ENCODE data around the gene PIM1. TPM values are rescaled to one million over a fixed set of nuclear protein-coding genes. Genes with fewer than 3 reads are reported as not detected.

PIM1 gene
- total and polyA plus RNA-seq, 9 of the 15 experiments (the other 6 are each of a cell fraction or from before 2014, with no cell fraction given) = 19.0 to 789 (median 212) TPM

GRCh38 chr6:37185949-37186720 is 16.2 kb downstream of the PIM1 start (continued):
- TF ChIP-seq MTA1 (IDR thresholded peaks at IDR 0.05; ENCODE audit: borderline replicate concordance) = peak; percentile 15; the same call in 1 of the 2 replicates
- TF ChIP-seq CTBP1 (IDR thresholded peaks at IDR 0.05; ENCODE audit: borderline replicate concordance) = peak; percentile 34; the same call in 1 of the 2 replicates
- TF ChIP-seq ATF6 (CRISPR knock-in tag; IDR thresholded peaks at IDR 0.05) = 0 out of 2 replicates have a peak, but pooled peaks have one; percentile 32
- TF ChIP-seq ZNF592 (IDR thresholded peaks at IDR 0.05) = peak; percentile 55; the same call in 1 of the 2 replicates
- TF ChIP-seq RNF2 (IDR thresholded peaks at IDR 0.05) = peak; percentile 34; the same call in 1 of the 2 replicates
- peak; percentile 38; the same call in 1 of the 2 replicates for TF ChIP-seq MEF2A (IDR thresholded peaks at IDR 0.05; ENCODE audit: control insufficient read depth, low read depth, low read length)
- peak; percentile 11; the same call in 1 of the 2 replicates for TF ChIP-seq CXXC5 (CRISPR knock-in tag; IDR thresholded peaks at IDR 0.05)
- 0 out of 2 replicates have a peak, but pooled peaks have one; percentile 30 for TF ChIP-seq GATA2 (CRISPR knock-in tag; IDR thresholded peaks at IDR 0.05)
- peak; percentile 18 for TF ChIP-seq PHF20 (IDR thresholded peaks at IDR 0.05; ENCODE audit: partially characterized antibody)
- TF ChIP-seq KDM1A (IDR thresholded peaks at IDR 0.05) = peak; percentile 69 to 85; a peak in 3 of 4 replicates
- TF ChIP-seq MAZ (CRISPR knock-in tag; conservative IDR thresholded peaks at IDR 0.05 in 1 of 2, IDR thresholded peaks at IDR 0.05 in 1 of 2) = 0 out of 4 replicates have a peak, but pooled peaks of 1 of the 2 experiments have one; percentile 29
- TF ChIP-seq ZNF347 (CRISPR knock-in tag; IDR thresholded peaks at IDR 0.05; ENCODE audit: low read depth) = 0 out of 2 replicates have a peak, but pooled peaks have one; percentile 33
- TF ChIP-seq RCOR1 (IDR thresholded peaks at IDR 0.05; ENCODE audit: borderline replicate concordance in 1 of 2, low read depth in 2 of 2, low read length in 2 of 2) = peak in 1 of 2 experiments; percentile 90; a peak in 2 of 4 replicates
- TF ChIP-seq KLF6 (CRISPR knock-in tag; IDR thresholded peaks at IDR 0.05; ENCODE audit: borderline replicate concordance) = peak; percentile 61; the same call in 1 of the 2 replicates
- peak; percentile 58; the same call in 1 of the 2 replicates for TF ChIP-seq TSC22D4 (tag; IDR thresholded peaks at IDR 0.05)
- TF ChIP-seq TSHZ1 (CRISPR knock-in tag; IDR thresholded peaks at IDR 0.05) = peak; percentile 45; the same call in 1 of the 2 replicates
- 0 out of 2 replicates have a peak, but pooled peaks have one; percentile 40 for TF ChIP-seq ZKSCAN8 (CRISPR knock-in tag; IDR thresholded peaks at IDR 0.05)
